ENCODE measurements around the gene SASH3.

Gene SASH3

DNA sequence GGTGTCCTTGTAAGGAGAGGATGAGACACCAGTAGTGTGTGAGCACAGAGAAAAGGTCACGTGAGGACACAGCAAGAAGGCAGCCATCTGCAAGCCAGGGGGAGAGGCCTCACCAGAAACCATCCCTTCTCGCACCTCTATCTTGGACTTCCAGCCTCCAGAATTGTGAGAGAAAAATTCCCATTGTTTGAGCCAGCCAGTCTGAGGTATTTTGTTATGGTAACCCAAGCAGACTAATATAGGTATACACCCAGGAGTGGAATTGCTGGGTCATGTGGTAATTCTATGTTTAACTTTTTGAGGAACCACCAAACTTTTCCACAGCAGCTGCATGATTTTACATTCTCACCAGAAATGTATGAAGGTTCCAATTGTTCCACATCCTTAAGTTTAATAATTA lies 38.4 kb downstream of the SASH3 start:
- Histone ChIP-seq H3K4me3 (ENCODE audit: low read length) (no peak overlapping the region), H3K4me2 (ENCODE audit: low read length) (no peak overlapping the region), H3K27ac (ENCODE audit: low read depth, low read length) (no peak overlapping the region), H3K23ac (ENCODE audit: low read length) (no peak overlapping the region), H4K8ac (ENCODE audit: low read depth, low read length) (no peak overlapping the region), H3K36me3 (ENCODE audit: control insufficient read depth, insufficient read depth, low read length) (no peaks in the 10 kb centered on the region), H3K56ac (ENCODE audit: low read length) (no peak overlapping the region), H3K9ac (ENCODE audit: low read length) (no peak overlapping the region), H3K18ac (ENCODE audit: low read length) (no peak overlapping the region), H4K5ac (ENCODE audit: low read length) (no peak overlapping the region), H3K79me1 (ENCODE audit: low read length) (no peaks in the 10 kb centered on the region), H2AK5ac (ENCODE audit: low read length) (no peak overlapping the region), H3K4me1 (ENCODE audit: control insufficient read depth, low read depth, low read length) (no peaks in the 10 kb centered on the region), H2BK5ac (ENCODE audit: low read length) (no peak overlapping the region), H3K27me3 (ENCODE audit: insufficient read depth, low read length, poor library complexity) (no peaks in the 10 kb centered on the region), H2BK120ac (ENCODE audit: low read depth, low read length) (no peak overlapping the region), H3K4ac (ENCODE audit: low read depth, low read length) (no peak overlapping the region), H2BK15ac (replicated peaks; ENCODE audit: low read depth) (no peak overlapping the region), H3K79me2 (ENCODE audit: control insufficient read depth, insufficient read depth, low read length) (no peaks in the 10 kb centered on the region)
- no peak for DNase-seq
- WGBS (ENCODE audit: extremely low coverage, insufficient coverage, low lambda C conversion rate): no CpG with 5 or more reads among the region's 2 CpGs

DNA sequence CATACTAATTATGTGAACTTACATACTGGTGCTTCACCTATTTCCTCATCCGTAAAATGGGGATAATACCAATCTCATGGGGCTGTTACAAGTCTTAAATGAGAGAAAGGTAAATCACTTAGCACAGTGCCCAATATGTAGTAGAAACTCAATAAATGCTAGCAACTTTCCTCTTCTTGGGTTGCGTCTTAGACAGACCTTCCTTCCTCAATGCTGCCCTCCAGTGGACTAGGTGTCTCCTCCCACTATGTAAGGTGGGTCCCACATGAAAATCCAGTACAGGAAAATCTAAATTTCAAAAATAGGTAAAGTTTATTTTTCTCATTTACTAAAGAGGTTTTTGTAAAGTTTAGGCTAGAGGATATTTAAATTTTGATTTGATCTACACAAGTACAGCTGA lies 43.4 kb downstream of the SASH3 start:
- no peak overlapping the region for H3K4ac ChIP-seq (ENCODE audit: low read depth, low read length)
- H3K79me1 ChIP-seq (ENCODE audit: low read length): no peaks in the 10 kb centered on the region

GRCh38 chrX:129823522-129823921 lies 43.8 kb downstream of the SASH3 start:
- H2AK5ac ChIP-seq (ENCODE audit: low read length): no peak overlapping the region
- no peaks in the 10 kb centered on the region for H3K79me2 ChIP-seq (ENCODE audit: control insufficient read depth, insufficient read depth, low read length)
- H3K27me3 ChIP-seq (ENCODE audit: insufficient read depth, low read length, poor library complexity): no peaks in the 10 kb centered on the region
- H3K27ac ChIP-seq (ENCODE audit: low read depth, low read length): no peak overlapping the region
- no peak overlapping the region for H2BK5ac ChIP-seq (ENCODE audit: low read length)
- H3K9ac ChIP-seq (ENCODE audit: low read length): no peak overlapping the region
- H3K56ac ChIP-seq (ENCODE audit: low read length): no peak overlapping the region
- H4K8ac ChIP-seq (ENCODE audit: low read depth, low read length): no peak overlapping the region
- no peaks in the 10 kb centered on the region for H3K4me1 ChIP-seq (ENCODE audit: control insufficient read depth, low read depth, low read length)
- H2BK120ac ChIP-seq (ENCODE audit: low read depth, low read length): no peak overlapping the region
- no CpG with 5 or more reads among the region's 6 CpGs for WGBS (ENCODE audit: extremely low coverage, insufficient coverage, low lambda C conversion rate)
- H3K4ac ChIP-seq (ENCODE audit: low read depth, low read length): no peak overlapping the region
- H3K79me1 ChIP-seq (ENCODE audit: low read length): no peaks in the 10 kb centered on the region
- no peak overlapping the region for H3K23ac ChIP-seq (ENCODE audit: low read length)
- H3K36me3 ChIP-seq (ENCODE audit: control insufficient read depth, insufficient read depth, low read length): no peaks in the 10 kb centered on the region
- DNase-seq: no peak
- H3K4me2 ChIP-seq (ENCODE audit: low read length): no peak overlapping the region
- no peak overlapping the region for H2BK15ac ChIP-seq (replicated peaks; ENCODE audit: low read depth)
- no peak overlapping the region for H3K4me3 ChIP-seq (ENCODE audit: low read length)
- no peak overlapping the region for H4K5ac ChIP-seq (ENCODE audit: low read length)
- no peak overlapping the region for H3K18ac ChIP-seq (ENCODE audit: low read length)

More for the DNA sequence above, 43.4 kb downstream of the SASH3 start:
- no peak overlapping the region for H3K18ac ChIP-seq (ENCODE audit: low read length)
- H4K5ac ChIP-seq (ENCODE audit: low read length): no peak overlapping the region
- peak; percentile 39 for DNase-seq
- no peak overlapping the region for H3K27ac ChIP-seq (ENCODE audit: low read depth, low read length)
- H3K36me3 ChIP-seq (ENCODE audit: control insufficient read depth, insufficient read depth, low read length): no peaks in the 10 kb centered on the region
- H3K79me2 ChIP-seq (ENCODE audit: control insufficient read depth, insufficient read depth, low read length): no peaks in the 10 kb centered on the region
- no peak overlapping the region for H2BK5ac ChIP-seq (ENCODE audit: low read length)
- no peak overlapping the region for H3K56ac ChIP-seq (ENCODE audit: low read length)
- no peak overlapping the region for H2AK5ac ChIP-seq (ENCODE audit: low read length)
- H3K27me3 ChIP-seq (ENCODE audit: insufficient read depth, low read length, poor library complexity): no peaks in the 10 kb centered on the region
- no peak overlapping the region for H2BK15ac ChIP-seq (replicated peaks; ENCODE audit: low read depth)
- no peak overlapping the region for H3K4me3 ChIP-seq (ENCODE audit: low read length)
- no CpG with 5 or more reads among the region's 2 CpGs for WGBS (ENCODE audit: extremely low coverage, insufficient coverage, low lambda C conversion rate)
- no peaks in the 10 kb centered on the region for H3K4me1 ChIP-seq (ENCODE audit: control insufficient read depth, low read depth, low read length)
- no peak overlapping the region for H3K4me2 ChIP-seq (ENCODE audit: low read length)
- no peak overlapping the region for H2BK120ac ChIP-seq (ENCODE audit: low read depth, low read length)
- no peak overlapping the region for H3K9ac ChIP-seq (ENCODE audit: low read length)
- no peak overlapping the region for H4K8ac ChIP-seq (ENCODE audit: low read depth, low read length)
- H3K23ac ChIP-seq (ENCODE audit: low read length): no peak overlapping the region

GRCh38 chrX:129824620-129825019 lies 44.9 kb downstream of the SASH3 start:
- no peak overlapping the region for H2BK5ac ChIP-seq (ENCODE audit: low read length)
- no peak overlapping the region for H3K23ac ChIP-seq (ENCODE audit: low read length)
- H4K8ac ChIP-seq (ENCODE audit: low read depth, low read length): no peak overlapping the region
- no peak overlapping the region for H2BK15ac ChIP-seq (replicated peaks; ENCODE audit: low read depth)
- no peak overlapping the region for H3K4me2 ChIP-seq (ENCODE audit: low read length)
- H3K79me2 ChIP-seq (ENCODE audit: control insufficient read depth, insufficient read depth, low read length): no peaks in the 10 kb centered on the region
- H3K27ac ChIP-seq (ENCODE audit: low read depth, low read length): no peak overlapping the region
- WGBS (ENCODE audit: extremely low coverage, insufficient coverage, low lambda C conversion rate): no CpG with 5 or more reads among the region's 4 CpGs
- H4K5ac ChIP-seq (ENCODE audit: low read length): no peak overlapping the region
- H2BK120ac ChIP-seq (ENCODE audit: low read depth, low read length): no peak overlapping the region
- H2AK5ac ChIP-seq (ENCODE audit: low read length): no peak overlapping the region
- no peak overlapping the region for H3K18ac ChIP-seq (ENCODE audit: low read length)
- no peak for DNase-seq
- H3K36me3 ChIP-seq (ENCODE audit: control insufficient read depth, insufficient read depth, low read length): no peaks in the 10 kb centered on the region
- no peak overlapping the region for H3K4ac ChIP-seq (ENCODE audit: low read depth, low read length)
- H3K9ac ChIP-seq (ENCODE audit: low read length): no peak overlapping the region
- no peak overlapping the region for H3K56ac ChIP-seq (ENCODE audit: low read length)
- H3K79me1 ChIP-seq (ENCODE audit: low read length): no peaks in the 10 kb centered on the region
- no peaks in the 10 kb centered on the region for H3K4me1 ChIP-seq (ENCODE audit: control insufficient read depth, low read depth, low read length)
- H3K4me3 ChIP-seq (ENCODE audit: low read length): no peak overlapping the region
- H3K27me3 ChIP-seq (ENCODE audit: insufficient read depth, low read length, poor library complexity): no peaks in the 10 kb centered on the region

DNA sequence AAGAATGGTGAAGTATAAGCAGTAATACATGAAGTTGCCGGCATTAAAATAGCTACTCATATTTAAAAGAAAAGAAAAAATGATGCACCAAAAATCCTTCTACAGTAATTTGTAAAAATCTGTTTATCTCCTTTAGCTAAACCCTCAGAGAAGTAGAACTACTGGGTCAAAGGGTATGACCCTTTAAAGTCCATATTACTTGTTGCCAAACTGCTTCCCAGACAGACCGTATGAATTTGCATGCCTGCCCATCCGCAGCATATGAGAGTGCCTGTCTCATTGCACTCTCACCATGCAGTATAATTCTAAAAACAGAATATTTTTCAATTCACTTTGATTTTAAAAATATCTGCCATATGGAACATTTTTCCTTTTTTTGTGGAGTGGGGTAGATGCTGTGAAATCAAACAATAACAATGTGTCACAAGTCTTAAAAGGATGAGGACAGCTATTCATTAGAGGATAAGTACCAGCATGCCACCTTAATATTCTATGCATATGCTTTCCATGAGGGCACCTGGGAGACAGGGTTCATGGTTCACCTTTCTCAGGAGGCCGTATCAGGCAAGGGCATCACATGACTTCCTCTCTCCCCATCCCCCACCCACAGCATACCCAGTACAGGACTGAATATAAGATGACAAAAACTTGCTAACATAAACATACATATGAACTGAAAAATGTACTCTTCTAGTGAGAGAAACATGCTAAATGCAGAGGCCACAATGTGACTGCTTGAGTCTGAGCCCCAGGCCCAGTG lies 46.2 kb downstream of the SASH3 start:
- no peaks in the 10 kb centered on the region for H3K36me3 ChIP-seq (ENCODE audit: control insufficient read depth, insufficient read depth, low read length)
- no peak overlapping the region for H2AK5ac ChIP-seq (ENCODE audit: low read length)
- no peak overlapping the region for H4K5ac ChIP-seq (ENCODE audit: low read length)
- no peak overlapping the region for H4K8ac ChIP-seq (ENCODE audit: low read depth, low read length)
- no peaks in the 10 kb centered on the region for H3K79me1 ChIP-seq (ENCODE audit: low read length)
- no peak overlapping the region for H3K4me2 ChIP-seq (ENCODE audit: low read length)
- H3K9ac ChIP-seq (ENCODE audit: low read length): no peak overlapping the region
- H3K56ac ChIP-seq (ENCODE audit: low read length): no peak overlapping the region
- no CpG with 5 or more reads among the region's 4 CpGs for WGBS (ENCODE audit: extremely low coverage, insufficient coverage, low lambda C conversion rate)
- no peak for DNase-seq
- no peak overlapping the region for H2BK120ac ChIP-seq (ENCODE audit: low read depth, low read length)
- no peak overlapping the region for H2BK15ac ChIP-seq (replicated peaks; ENCODE audit: low read depth)
- H3K27me3 ChIP-seq (ENCODE audit: insufficient read depth, low read length, poor library complexity): no peaks in the 10 kb centered on the region
- H3K18ac ChIP-seq (ENCODE audit: low read length): no peak overlapping the region
- H3K23ac ChIP-seq (ENCODE audit: low read length): no peak overlapping the region
- H2BK5ac ChIP-seq (ENCODE audit: low read length): no peak overlapping the region
- H3K4ac ChIP-seq (ENCODE audit: low read depth, low read length): no peak overlapping the region
- no peaks in the 10 kb centered on the region for H3K4me1 ChIP-seq (ENCODE audit: control insufficient read depth, low read depth, low read length)
- no peak overlapping the region for H3K4me3 ChIP-seq (ENCODE audit: low read length)
- H3K27ac ChIP-seq (ENCODE audit: low read depth, low read length): no peak overlapping the region
- H3K79me2 ChIP-seq (ENCODE audit: control insufficient read depth, insufficient read depth, low read length): no peaks in the 10 kb centered on the region

DNA sequence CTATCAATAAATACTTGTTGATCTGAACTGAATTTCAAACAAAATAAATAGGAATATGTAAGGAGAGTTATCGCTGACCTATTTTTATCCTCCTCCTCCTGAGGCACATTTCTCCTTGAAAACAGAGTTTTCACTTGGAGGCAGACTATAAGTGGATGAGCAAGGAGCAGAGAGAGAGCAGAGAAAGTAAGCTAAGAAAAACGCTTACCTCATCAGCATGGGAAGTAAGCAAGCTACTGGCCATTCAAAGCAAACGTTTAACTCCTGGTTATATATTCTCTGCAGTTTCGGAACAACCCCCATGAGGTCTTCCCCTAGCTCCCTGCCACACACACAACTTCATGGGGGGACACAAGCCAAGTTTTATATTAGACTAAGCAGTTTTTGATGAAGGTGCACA lies 50.7 kb downstream of the SASH3 start:
- Histone ChIP-seq H3K79me1 (ENCODE audit: low read length) (no peaks in the 10 kb centered on the region), H3K9ac (ENCODE audit: low read length) (no peak overlapping the region), H2BK120ac (ENCODE audit: low read depth, low read length) (no peak overlapping the region), H3K27ac (ENCODE audit: low read depth, low read length) (no peak overlapping the region), H3K4me1 (ENCODE audit: control insufficient read depth, low read depth, low read length) (no peaks in the 10 kb centered on the region), H3K4me3 (ENCODE audit: low read length) (no peak overlapping the region), H3K27me3 (ENCODE audit: insufficient read depth, low read length, poor library complexity) (no peaks in the 10 kb centered on the region), H3K36me3 (ENCODE audit: control insufficient read depth, insufficient read depth, low read length) (no peaks in the 10 kb centered on the region), H4K5ac (ENCODE audit: low read length) (no peak overlapping the region), H4K8ac (ENCODE audit: low read depth, low read length) (no peak overlapping the region), H2BK5ac (ENCODE audit: low read length) (no peak overlapping the region), H3K4ac (ENCODE audit: low read depth, low read length) (no peak overlapping the region), H3K4me2 (ENCODE audit: low read length) (no peak overlapping the region), H3K79me2 (ENCODE audit: control insufficient read depth, insufficient read depth, low read length) (no peaks in the 10 kb centered on the region), H3K23ac (ENCODE audit: low read length) (no peak overlapping the region), H3K56ac (ENCODE audit: low read length) (no peak overlapping the region), H2AK5ac (ENCODE audit: low read length) (no peak overlapping the region), H2BK15ac (replicated peaks; ENCODE audit: low read depth) (no peak overlapping the region), H3K18ac (ENCODE audit: low read length) (no peak overlapping the region)
- WGBS (ENCODE audit: extremely low coverage, insufficient coverage, low lambda C conversion rate): no CpG with 5 or more reads among the region's 4 CpGs
- no peak for DNase-seq

All from mesendoderm (in vitro differentiated cells).